NT2/D1 (cell line): Measurements from ENCODE around the gene COX19.

Source experiments
- DNase-seq: peaks from one replicate; pipeline ENCODE4 v3.0.0-alpha.2; 2011; ENCODE audit warnings: low read depth, low spot score
- H3K27me3 ChIP-seq: 2 replicates; pipeline ENCODE4 v1.6.0; 2011; ENCODE audit warnings: mild to moderate bottlenecking; ENCODE audit not compliant: insufficient read length, insufficient read depth
- H3K36me3 ChIP-seq: 2 replicates; pipeline ENCODE4 v1.6.1; 2011; ENCODE audit warnings: mild to moderate bottlenecking, low read length, mixed read lengths; ENCODE audit not compliant: insufficient read depth, insufficient read length
- H3K4me1 ChIP-seq: 2 replicates; pipeline ENCODE4 v1.5.1; 2011; ENCODE audit not compliant: insufficient read depth, insufficient read length
- H3K4me3 ChIP-seq: 2 replicates; pipeline ENCODE4 v1.5.1; 2011; ENCODE audit warnings: low read depth; ENCODE audit not compliant: insufficient read length
- H3K9ac ChIP-seq: 2 replicates; pipeline ENCODE4 v1.6.0; 2011; ENCODE audit warnings: low read depth; ENCODE audit not compliant: insufficient read length
- H3K9me3 ChIP-seq: 2 replicates; pipeline ENCODE4 v1.5.1; 2011; ENCODE audit warnings: mild to moderate bottlenecking, low read length; ENCODE audit not compliant: insufficient read depth
- SUZ12 ChIP-seq: IDR thresholded peaks from 2 replicates; pipeline ENCODE4 v1.6.1; 2011; ENCODE audit not compliant: insufficient read length, insufficient read depth; ENCODE audit errors: extremely low read depth
- YY1 ChIP-seq: IDR thresholded peaks from 2 replicates; pipeline ENCODE4 v1.6.1; 2011; ENCODE audit not compliant: insufficient read length, insufficient read depth
- ZNF274 ChIP-seq: IDR thresholded peaks from 2 replicates; pipeline ENCODE4 v1.6.1; 2011; ENCODE audit warnings: mild to moderate bottlenecking, low read depth, low read length

Gene COX19

GRCh38 chr7:978049-978346 lies 2.6 kb upstream of the COX19 start:
- Histone ChIP-seq H3K9me3 (no peaks in the 10 kb centered on the region), H3K4me1 (peaks cover 12% of the 10 kb centered on the region), H3K27me3 (no peaks in the 10 kb centered on the region), H3K36me3 (peaks cover 5% of the 10 kb centered on the region), H3K9ac (no peak overlapping the region), H3K4me3 (no peak overlapping the region)
- TF ChIP-seq YY1: no peak
- no peak for TF ChIP-seq SUZ12
- TF ChIP-seq ZNF274: no peak
- DNase-seq: no peak

GRCh38 chr7:977326-978048 lies 2.1 kb upstream of the COX19 start:
- no peak overlapping the region for H3K4me3 ChIP-seq
- DNase-seq: no peak
- no peak overlapping the region for H3K9ac ChIP-seq
- no peaks in the 10 kb centered on the region for H3K27me3 ChIP-seq
- TF ChIP-seq YY1 (no peak), ZNF274 (no peak), SUZ12 (no peak)
- peaks cover 12% of the 10 kb centered on the region for H3K4me1 ChIP-seq
- peaks cover 10% of the 10 kb centered on the region for H3K36me3 ChIP-seq
- no peaks in the 10 kb centered on the region for H3K9me3 ChIP-seq

- no peak for DNase-seq
- H3K36me3 ChIP-seq: peaks cover 16% of the 10 kb centered on the region
- H3K27me3 ChIP-seq: no peaks in the 10 kb centered on the region
- peaks cover 12% of the 10 kb centered on the region for H3K4me1 ChIP-seq
- no peaks in the 10 kb centered on the region for H3K9me3 ChIP-seq
- no peak overlapping the region for H3K4me3 ChIP-seq
- H3K9ac ChIP-seq: no peak overlapping the region
- TF ChIP-seq YY1: no peak
- no peak for TF ChIP-seq ZNF274
- no peak for TF ChIP-seq SUZ12
These were observed 1.6 kb upstream of the COX19 start for GRCh38 chr7:976901-977325.

- Histone ChIP-seq H3K36me3 (peaks cover 25% of the 10 kb centered on the region), H3K4me3 (peak overlapping the region; percentile 33), H3K4me1 (peaks cover 12% of the 10 kb centered on the region), H3K9ac (peak overlapping the region; percentile 66), H3K9me3 (no peaks in the 10 kb centered on the region), H3K27me3 (no peaks in the 10 kb centered on the region)
- no peak for TF ChIP-seq ZNF274
- TF ChIP-seq SUZ12: no peak
- no peak for TF ChIP-seq YY1
- DNase-seq: no peak
These were observed 539 bp upstream of the COX19 start for GRCh38 chr7:975702-976473.

- no peaks in the 10 kb centered on the region for H3K9me3 ChIP-seq
- peak overlapping the region; percentile 95 for H3K4me3 ChIP-seq
- H3K36me3 ChIP-seq: peaks cover 40% of the 10 kb centered on the region
- TF ChIP-seq SUZ12 (no peak), ZNF274 (no peak), YY1 (no peak)
- no peaks in the 10 kb centered on the region for H3K27me3 ChIP-seq
- H3K9ac ChIP-seq: peak overlapping the region; percentile 94
- no peak for DNase-seq
- peaks cover 6% of the 10 kb centered on the region for H3K4me1 ChIP-seq
These were observed 1.2 kb downstream of the COX19 start for GRCh38 chr7:974172-974571.

- Histone ChIP-seq H3K9ac (no peak overlapping the region), H3K27me3 (no peaks in the 10 kb centered on the region), H3K36me3 (peaks cover 49% of the 10 kb centered on the region), H3K9me3 (no peaks in the 10 kb centered on the region), H3K4me1 (peaks cover 6% of the 10 kb centered on the region), H3K4me3 (no peak overlapping the region)
- no peak for TF ChIP-seq YY1
- TF ChIP-seq ZNF274: no peak
- TF ChIP-seq SUZ12: no peak
- DNase-seq: no peak
These were observed 2.0 kb downstream of the COX19 start for GRCh38 chr7:973312-973711.

GRCh38 chr7:972676-973309 lies 2.6 kb downstream of the COX19 start:
- DNase-seq: no peak
- no peak overlapping the region for H3K4me3 ChIP-seq
- no peaks in the 10 kb centered on the region for H3K27me3 ChIP-seq
- TF ChIP-seq YY1: no peak
- no peak for TF ChIP-seq SUZ12
- H3K4me1 ChIP-seq: peaks cover 6% of the 10 kb centered on the region
- no peak overlapping the region for H3K9ac ChIP-seq
- no peaks in the 10 kb centered on the region for H3K9me3 ChIP-seq
- peaks cover 54% of the 10 kb centered on the region for H3K36me3 ChIP-seq
